Fibroblast of lung (primary cell): ENCODE data around the gene RETREG2. TPM values are rescaled to one million over a fixed set of nuclear protein-coding genes. Genes with fewer than 3 reads are reported as not detected.

ENCODE experiments used
- DNase-seq, 2 donors: peaks; one replicate each; pipeline versions ENCODE4 v3.0.0 to v3.0.0-alpha.2; 2010; ENCODE audit warnings: low read depth in 2 of 2
- H2AFZ ChIP-seq: 2 replicates; pipeline ENCODE4 v1.5.1; 2012; ENCODE audit warnings: low read length, control low read depth, inconsistent platforms
- H3K27ac ChIP-seq: 2 replicates; pipeline ENCODE4 v1.5.1; 2011; ENCODE audit warnings: low read length, control low read depth; ENCODE audit not compliant: insufficient read depth
- H3K27me3 ChIP-seq: 2 replicates; pipeline ENCODE4 v1.5.1; 2011; ENCODE audit warnings: mild to moderate bottlenecking, low read length; ENCODE audit not compliant: control insufficient read depth, insufficient read depth
- H3K36me3 ChIP-seq: 2 replicates; pipeline ENCODE4 v1.5.1; 2011; ENCODE audit warnings: low read length; ENCODE audit not compliant: control insufficient read depth, insufficient read depth
- H3K4me1 ChIP-seq: 2 replicates; pipeline ENCODE4 v1.5.1; 2011; ENCODE audit warnings: low read length; ENCODE audit not compliant: control insufficient read depth, insufficient read depth; ENCODE audit errors: extremely low read depth
- H3K4me2 ChIP-seq: 2 replicates; pipeline ENCODE4 v1.5.1; 2011; ENCODE audit warnings: low read length, control low read depth; ENCODE audit not compliant: insufficient read depth; ENCODE audit errors: extremely low read depth
- H3K4me3 ChIP-seq, 4 experiments: fragments of 200-600 bp in 1 of 4; sonication (generic) in 1 of 4; replicated peaks in 1 of 4; 2 replicates each; pipeline ENCODE4 v1.5.1; 2011 to 2016; ENCODE audit warnings: low read length in 4 of 4, low read depth in 3 of 4, mild to moderate bottlenecking in 3 of 4, control low read depth in 2 of 4, inconsistent platforms in 1 of 4, mixed read lengths in 1 of 4; ENCODE audit not compliant: insufficient read depth in 1 of 4; ENCODE audit errors: control extremely low read depth in 1 of 4
- H3K79me2 ChIP-seq: 2 replicates; pipeline ENCODE4 v1.5.1; 2012; ENCODE audit warnings: mild to moderate bottlenecking, low read length, inconsistent platforms; ENCODE audit not compliant: control insufficient read depth, insufficient read depth
- H3K9ac ChIP-seq: 2 replicates; pipeline ENCODE4 v1.5.1; 2011; ENCODE audit warnings: mild to moderate bottlenecking, low read length, control low read depth; ENCODE audit not compliant: insufficient read depth
- H3K9me3 ChIP-seq: 2 replicates; pipeline ENCODE4 v1.5.1; 2012; ENCODE audit warnings: low read depth, low read length; ENCODE audit not compliant: control insufficient read depth, insufficient read depth
- H4K20me1 ChIP-seq: 2 replicates; pipeline ENCODE4 v1.5.1; 2011; ENCODE audit warnings: low read length; ENCODE audit not compliant: control insufficient read depth, insufficient read depth; ENCODE audit errors: extremely low read depth
- CTCF ChIP-seq, 2 donors: IDR thresholded peaks in 1 of 2; conservative IDR thresholded peaks in 1 of 2; 1 replicate in 1 of 2; 2 replicates in 1 of 2; pipeline ENCODE4 v1.5.1; 2011 to 2012; ENCODE audit warnings: low read length in 2 of 2, control low read depth in 1 of 2, inconsistent platforms in 1 of 2, low read depth in 1 of 2, mild to moderate bottlenecking in 1 of 2
- EZH2 ChIP-seq: IDR thresholded peaks from 2 replicates; pipeline ENCODE4 v1.5.1; 2012; ENCODE audit warnings: low read length, control low read depth, mild to moderate bottlenecking; ENCODE audit errors: missing control alignments
- polyA plus RNA-seq, 2 donors: library from polyadenylated mRNA; depleted of rRNA in 1 of 2; stranded (reverse) in 1 of 2; unstranded in 1 of 2; fragments of >200 nt; gene quantifications; 2 replicates each; pipeline ENCODE4 v1.2.1, GENCODE V29; 2011 to 2012; ENCODE audit warnings: missing spikeins in 1 of 2
- total RNA-seq: library from RNA; depleted of rRNA; stranded (reverse); fragments of >200 nt; gene quantifications from 2 replicates; pipeline ENCODE4 v1.2.1, GENCODE V29; 2014

RETREG2 gene
- total and polyA plus RNA-seq, 2 donors (not counting 1 experiment from before 2014, with no cell fraction given): 64.6 to 88.7 TPM

GRCh38 chr2:219184121-219184520 lies 6.0 kb downstream of the RETREG2 start:
- Histone ChIP-seq H3K27ac (no peak overlapping the region), H3K4me2 (no peak overlapping the region), H3K27me3 (no peaks in the 10 kb centered on the region), H2AFZ (no peak overlapping the region), H3K4me3 (no peak overlapping the region), H3K79me2 (peaks cover 6% of the 10 kb centered on the region), H3K4me1 (peaks cover 4% of the 10 kb centered on the region), H4K20me1 (no peaks in the 10 kb centered on the region), H3K9me3 (no peaks in the 10 kb centered on the region), H3K36me3 (peaks cover 12% of the 10 kb centered on the region), H3K9ac (no peak overlapping the region)
- TF ChIP-seq CTCF (conservative IDR thresholded peaks at IDR 0.05 in 1 of 2, IDR thresholded peaks at IDR 0.05 in 1 of 2; ENCODE audit: low read depth in 1 of 2, low read length in 2 of 2) (no peak), EZH2 (no peak)
- no peak for DNase-seq

- Histone ChIP-seq H4K20me1 (no peaks in the 10 kb centered on the region), H3K36me3 (peaks cover 7% of the 10 kb centered on the region), H3K9me3 (no peaks in the 10 kb centered on the region), H3K4me2 (no peak overlapping the region), H3K79me2 (no peaks in the 10 kb centered on the region), H2AFZ (no peak overlapping the region), H3K4me1 (no peaks in the 10 kb centered on the region), H3K9ac (no peak overlapping the region), H3K27me3 (no peaks in the 10 kb centered on the region), H3K4me3 (no peak overlapping the region), H3K27ac (no peak overlapping the region)
- no peak for DNase-seq
- TF ChIP-seq EZH2 (no peak), CTCF (conservative IDR thresholded peaks at IDR 0.05 in 1 of 2, IDR thresholded peaks at IDR 0.05 in 1 of 2; ENCODE audit: low read depth in 1 of 2, low read length in 2 of 2) (no peak)
Observed at GRCh38 chr2:219186754-219187456, 8.8 kb downstream of the RETREG2 start.

GRCh38 chr2:219197388-219197787 lies 19.3 kb downstream of the RETREG2 start:
- Histone ChIP-seq H3K4me3 (no peak overlapping the region), H3K27me3 (peaks cover 7% of the 10 kb centered on the region), H3K9ac (no peak overlapping the region), H3K4me2 (no peak overlapping the region), H3K79me2 (no peaks in the 10 kb centered on the region), H3K9me3 (no peaks in the 10 kb centered on the region), H2AFZ (no peak overlapping the region), H3K4me1 (no peaks in the 10 kb centered on the region), H4K20me1 (no peaks in the 10 kb centered on the region), H3K27ac (no peak overlapping the region), H3K36me3 (no peaks in the 10 kb centered on the region)
- DNase-seq: no peak
- TF ChIP-seq CTCF (conservative IDR thresholded peaks at IDR 0.05 in 1 of 2, IDR thresholded peaks at IDR 0.05 in 1 of 2; ENCODE audit: low read depth in 1 of 2, low read length in 2 of 2) (no peak), EZH2 (no peak)
